GM12874 (cell line): Measurements from ENCODE around the gene APBB1IP.

Experiments
- TF ChIP-seq, protein P1 (sequence below): IDR thresholded peaks from 2 replicates; pipeline ENCODE4 v1.5.1; 2011; ENCODE audit warnings: low read depth, mild to moderate bottlenecking, control low read depth, low read length, moderate library complexity; ENCODE audit not compliant: insufficient read depth

The APBB1IP gene

DNA sequence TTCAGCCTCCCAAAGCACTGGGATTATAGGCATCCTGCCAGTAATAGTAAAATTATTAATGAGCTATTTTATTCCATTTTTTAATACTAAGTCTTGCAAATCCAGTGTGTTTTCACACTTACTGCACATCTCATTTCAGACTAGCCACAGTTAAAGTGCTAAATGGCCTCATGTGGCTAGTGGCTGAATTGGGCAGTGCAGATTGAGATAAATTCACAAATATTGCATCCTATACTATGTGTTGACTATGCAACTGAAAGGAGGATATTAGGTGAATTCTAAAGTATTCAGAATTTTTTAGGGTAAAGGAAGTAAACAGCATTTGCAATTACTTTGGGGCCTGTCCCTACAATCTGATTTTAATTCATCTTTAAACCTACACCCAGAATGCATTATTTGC, 10.2 kb downstream of the APBB1IP start:
- TF ChIP-seq, protein P1, sequence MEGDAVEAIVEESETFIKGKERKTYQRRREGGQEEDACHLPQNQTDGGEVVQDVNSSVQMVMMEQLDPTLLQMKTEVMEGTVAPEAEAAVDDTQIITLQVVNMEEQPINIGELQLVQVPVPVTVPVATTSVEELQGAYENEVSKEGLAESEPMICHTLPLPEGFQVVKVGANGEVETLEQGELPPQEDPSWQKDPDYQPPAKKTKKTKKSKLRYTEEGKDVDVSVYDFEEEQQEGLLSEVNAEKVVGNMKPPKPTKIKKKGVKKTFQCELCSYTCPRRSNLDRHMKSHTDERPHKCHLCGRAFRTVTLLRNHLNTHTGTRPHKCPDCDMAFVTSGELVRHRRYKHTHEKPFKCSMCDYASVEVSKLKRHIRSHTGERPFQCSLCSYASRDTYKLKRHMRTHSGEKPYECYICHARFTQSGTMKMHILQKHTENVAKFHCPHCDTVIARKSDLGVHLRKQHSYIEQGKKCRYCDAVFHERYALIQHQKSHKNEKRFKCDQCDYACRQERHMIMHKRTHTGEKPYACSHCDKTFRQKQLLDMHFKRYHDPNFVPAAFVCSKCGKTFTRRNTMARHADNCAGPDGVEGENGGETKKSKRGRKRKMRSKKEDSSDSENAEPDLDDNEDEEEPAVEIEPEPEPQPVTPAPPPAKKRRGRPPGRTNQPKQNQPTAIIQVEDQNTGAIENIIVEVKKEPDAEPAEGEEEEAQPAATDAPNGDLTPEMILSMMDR: peak; percentile 17; the same call in 1 of the 2 replicates

DNA sequence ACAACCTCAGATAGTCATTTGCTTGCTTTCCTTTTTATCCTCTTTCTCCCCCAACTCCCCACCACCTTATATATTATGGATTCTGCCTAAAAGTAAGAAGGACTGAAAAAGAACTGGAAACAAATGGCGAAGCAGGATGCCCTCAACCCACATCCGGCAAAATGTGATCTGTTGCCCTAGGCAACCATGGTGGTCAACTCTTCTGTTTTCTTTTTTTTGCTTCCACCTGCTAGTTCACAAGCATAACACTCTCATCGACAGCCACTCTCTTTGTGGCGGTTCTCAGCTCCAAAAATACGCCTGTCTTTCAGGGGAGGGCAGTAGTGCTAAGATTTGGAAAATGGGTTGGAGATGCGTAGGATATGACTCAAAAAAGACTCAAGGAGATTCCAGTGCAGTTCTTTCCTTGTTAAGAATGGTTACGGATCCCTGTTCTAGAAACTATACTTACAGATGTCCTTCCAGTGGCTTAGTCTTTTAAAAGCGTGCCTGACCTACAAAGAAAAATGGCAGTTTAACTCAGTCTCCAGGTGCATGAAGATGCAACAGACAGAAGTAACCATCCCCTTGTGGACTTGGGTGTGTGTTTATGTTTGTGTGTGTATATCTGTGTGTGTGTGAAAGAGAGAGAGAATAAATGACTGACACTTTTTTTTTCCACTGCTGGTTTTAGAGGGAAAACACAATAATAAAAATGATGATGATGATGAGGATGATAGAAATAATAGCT, 10.7 kb downstream of the APBB1IP start:
- TF ChIP-seq, protein P1: no peak

DNA sequence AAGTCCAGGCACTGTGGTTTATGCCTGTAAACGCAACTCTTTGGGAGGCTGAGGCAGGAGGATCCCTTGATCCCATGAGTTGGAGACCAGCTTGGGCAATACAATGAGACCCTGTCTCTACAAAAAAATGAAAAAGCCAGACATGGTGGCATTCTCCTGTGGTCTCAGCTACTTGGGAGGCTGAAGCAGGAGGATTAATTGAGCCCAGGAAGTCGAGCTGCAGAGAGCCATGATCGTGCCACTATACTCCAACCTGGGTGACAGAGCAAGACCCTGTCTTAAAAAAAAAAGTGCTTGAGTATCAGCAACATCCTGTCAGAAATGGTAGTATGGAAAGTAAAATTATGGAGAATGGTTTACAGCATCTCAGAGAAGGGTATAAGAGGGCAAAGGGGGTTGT, 11.6 kb downstream of the APBB1IP start:
- TF ChIP-seq, protein P1: no peak

DNA sequence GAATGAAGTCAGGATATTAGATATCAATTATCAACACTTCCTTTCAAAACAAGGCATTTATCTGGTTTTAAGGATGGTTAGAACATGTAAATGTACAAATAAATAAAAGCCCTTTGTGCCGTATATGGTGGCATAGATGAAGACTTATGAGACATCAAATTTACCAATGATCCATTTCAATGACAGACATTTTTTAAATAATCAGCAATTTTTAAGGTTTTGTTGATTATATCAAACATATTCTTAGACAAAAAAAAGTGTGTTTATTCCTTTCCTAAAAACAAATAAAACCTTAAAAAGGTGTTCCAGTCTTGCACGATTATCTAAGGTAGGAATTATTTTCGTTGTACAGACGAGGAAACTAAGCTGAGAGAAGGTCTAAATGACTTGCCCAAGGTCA, 13.8 kb downstream of the APBB1IP start:
- TF ChIP-seq, protein P1: no peak

DNA sequence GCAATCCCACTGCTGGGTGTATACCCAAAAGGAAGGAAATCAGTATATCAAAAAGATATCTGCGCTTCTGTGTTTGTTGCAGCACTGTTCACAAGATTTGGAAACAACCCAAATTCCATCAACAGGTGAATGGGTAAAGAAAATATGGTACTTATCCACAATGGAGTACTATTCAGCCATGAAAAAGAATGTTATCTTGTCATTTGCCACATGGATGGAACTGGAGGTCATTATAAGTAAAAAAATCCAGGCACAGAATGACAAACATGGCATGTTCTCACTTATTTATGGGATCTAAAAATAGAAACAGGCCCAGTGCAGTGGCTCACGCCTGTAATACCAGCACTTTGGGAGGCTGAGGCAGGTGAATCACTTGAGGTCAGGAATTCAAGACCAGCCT, 15.7 kb downstream of the APBB1IP start:
- TF ChIP-seq, protein P1: no peak

DNA sequence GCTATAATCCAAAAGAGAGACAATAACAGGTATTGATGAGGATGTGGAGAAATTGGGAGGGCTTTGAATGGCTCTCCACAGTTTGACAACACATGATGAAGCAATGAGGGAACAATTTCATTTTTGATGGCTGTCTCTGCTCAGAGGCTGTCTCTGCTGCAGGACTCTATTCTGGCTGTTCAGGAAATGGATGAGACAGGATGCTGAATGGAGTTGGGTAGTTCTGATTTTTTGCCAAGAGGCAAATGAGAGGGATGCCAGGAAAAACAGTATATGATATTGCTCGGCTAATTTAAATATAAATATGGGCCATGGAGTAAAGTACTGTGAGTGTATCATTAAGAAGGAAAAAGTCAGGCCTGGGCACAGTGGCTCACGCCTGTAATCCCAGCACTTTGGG, 16.8 kb downstream of the APBB1IP start:
- TF ChIP-seq, protein P1: no peak

DNA sequence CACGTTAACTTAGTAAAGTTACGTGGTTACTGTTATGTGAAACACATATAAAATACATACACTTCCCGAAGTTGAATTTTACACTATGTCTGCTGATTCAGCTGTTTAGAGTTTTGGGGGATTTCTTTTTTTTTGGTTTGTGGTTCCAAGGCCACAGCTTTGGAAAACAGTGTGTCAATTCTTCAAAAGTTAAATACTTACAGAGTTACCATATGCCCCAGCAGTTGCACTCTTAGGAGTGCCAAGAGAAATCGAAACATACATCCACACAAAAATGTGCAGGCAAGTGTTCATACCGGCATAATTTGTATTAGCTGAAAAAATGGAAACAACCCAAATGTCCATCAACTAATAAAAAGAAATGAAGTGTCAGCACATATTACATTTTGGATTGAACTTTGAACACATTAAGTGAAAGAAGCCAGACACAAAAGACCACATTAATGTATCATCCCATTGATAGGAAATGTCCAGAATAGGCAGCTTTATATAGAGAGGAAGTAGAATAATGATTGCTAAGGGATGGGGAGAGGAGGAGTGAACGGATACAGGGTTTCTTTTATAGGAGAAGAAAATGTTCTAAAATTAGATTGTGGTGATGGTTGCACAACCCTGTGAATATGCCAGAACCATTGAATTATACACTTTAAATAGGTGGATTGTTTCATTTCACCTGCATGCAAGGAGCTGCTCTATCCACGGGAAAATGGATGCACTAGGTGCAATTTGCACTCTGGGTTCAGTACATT, 17.6 kb downstream of the APBB1IP start:
- TF ChIP-seq, protein P1: no peak
